Right ventricle myocardium superior (tissue), 1 donor: ENCODE results near the gene ZNF70. TPM values are rescaled to one million over a fixed set of nuclear protein-coding genes. Genes with fewer than 3 reads are reported as not detected.

Experiments used
- total RNA-seq: library from RNA; stranded (reverse); fragmentation: NEBNext Ultra II Directional; extraction: Animal tissue kit (Norgen Biotek cat#: 25700); gene quantifications from one replicate; pipeline ENCODE4 v1.2.1, GENCODE V29; 2021
- donor health status: DM: no; HTN: yes; CAD: no; lungs with severe emphysema.

Gene ZNF70
- total RNA-seq, 1 donor from 2014 or later: 2.8 TPM

Other genes starting within 250 kb of the ZNF70 start
- not detected for gene IGLL1, start 170.8 kb downstream of the ZNF70 start, total RNA-seq
- gene DRICH1, start 118.8 kb downstream of the ZNF70 start, total RNA-seq: 0.16 TPM
- gene RGL4, start 60.1 kb downstream of the ZNF70 start, total RNA-seq: not detected
- 0.51 TPM for gene VPREB3, start 3.3 kb upstream of the ZNF70 start, total RNA-seq
- not detected for gene C22orf15, start 11.9 kb upstream of the ZNF70 start, total RNA-seq
- gene CHCHD10, start 16.9 kb upstream of the ZNF70 start, total RNA-seq: 1,600 TPM
- gene MMP11, start 21.7 kb upstream of the ZNF70 start, total RNA-seq: 25.3 TPM
- gene SMARCB1, start 35.9 kb upstream of the ZNF70 start, total RNA-seq: 46.6 TPM
- gene DERL3, start 87.9 kb upstream of the ZNF70 start, total RNA-seq: 2.8 TPM
- 19.8 TPM for gene SLC2A11, start 106.8 kb upstream of the ZNF70 start, total RNA-seq
- 227 TPM for gene MIF, start 143.3 kb upstream of the ZNF70 start, total RNA-seq
- gene GSTT2B, start 210.1 kb upstream of the ZNF70 start, total RNA-seq: 3.4 TPM
- gene DDTL, start 215.8 kb upstream of the ZNF70 start, total RNA-seq: 1.7 TPM
- 148 TPM for gene DDT, start 223.3 kb upstream of the ZNF70 start, total RNA-seq
- 0.62 TPM for gene GSTT2, start 229.0 kb upstream of the ZNF70 start, total RNA-seq